ENCODE data around the gene HNRNPUL2. TPM values are rescaled to one million over a fixed set of nuclear protein-coding genes. Genes with fewer than 3 reads are reported as not detected.

Gene HNRNPUL2
- total RNA-seq, 3 donors from 2014 or later (not counting 1 experiment from before 2014, with no cell fraction given) = 58.0 to 73.1 (median 69.3) TPM

DNA sequence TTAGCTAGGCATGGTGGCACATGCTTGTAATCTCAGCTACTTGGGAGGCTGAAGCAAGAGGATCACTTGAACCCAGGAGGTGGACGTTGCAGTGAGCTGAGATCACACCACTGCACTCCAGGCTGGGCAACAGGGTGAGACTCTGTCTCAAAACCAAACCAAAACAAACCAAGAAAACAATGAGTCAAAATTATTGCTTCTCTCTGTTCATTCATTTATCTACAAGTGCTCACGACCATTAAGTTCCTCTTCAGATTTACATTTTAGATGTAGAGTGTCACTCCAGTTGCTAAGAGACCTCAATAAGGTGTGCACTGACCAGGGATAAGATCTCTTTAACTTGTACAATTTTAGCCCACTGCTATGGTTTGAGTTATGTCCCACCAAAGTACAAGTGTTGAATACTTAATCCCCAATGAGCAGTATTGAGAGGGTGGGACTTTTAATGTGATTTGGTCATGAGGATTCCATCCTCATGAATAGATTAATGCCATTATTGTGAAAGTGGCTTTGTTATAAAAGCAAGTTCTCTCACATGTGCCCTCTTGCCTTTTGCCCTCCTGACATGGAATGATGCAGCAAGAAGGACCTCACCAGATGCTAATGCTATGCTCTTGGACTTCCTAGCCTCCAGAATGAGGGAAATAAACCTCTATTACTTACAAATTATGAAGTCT lies 7.8 kb downstream of the HNRNPUL2 start:
- 67% methylated on average over 2 of the region's 2 CpGs for WGBS (ENCODE audit: insufficient coverage)
- no peak overlapping the region for H3K4me3 ChIP-seq (ENCODE audit: low read length)
- no peak for TF ChIP-seq CTCF (IDR thresholded peaks at IDR 0.05)
- H3K4me3 Mint-ChIP-seq = no peak overlapping the region
- ATAC-seq = no peak
- no peaks in the 10 kb centered on the region for H3K27me3 ChIP-seq (ENCODE audit: control insufficient read depth, insufficient read depth, low read length)
- no peaks in the 10 kb centered on the region for H3K9me3 ChIP-seq (ENCODE audit: control insufficient read depth, insufficient read depth, low read length)
- intact Hi-C loops (cut with micrococcal nuclease) = no loop called here
- H3K4me1 ChIP-seq (ENCODE audit: control insufficient read depth, insufficient read depth, low read length) = peaks cover 3% of the 10 kb centered on the region
- H3K36me3 Mint-ChIP-seq = peaks cover 49% of the 10 kb centered on the region
- H3K9me3 Mint-ChIP-seq = no peaks in the 10 kb centered on the region
- peaks cover 94% of the 10 kb centered on the region for H3K36me3 ChIP-seq (ENCODE audit: control insufficient read depth, insufficient read depth, low read length)
- peaks cover 26 to 27% of the 10 kb centered on the region in 2 donors for H3K4me1 Mint-ChIP-seq
- H3K27me3 Mint-ChIP-seq (ENCODE audit: low read depth in 2 of 2) = no peaks in the 10 kb centered on the region
- no peak for DNase-seq
- peak overlapping the region in 1 of 2 donors; percentile 15 for H3K27ac Mint-ChIP-seq
- no peak overlapping the region for H3K27ac ChIP-seq (ENCODE audit: low read length)

DNA sequence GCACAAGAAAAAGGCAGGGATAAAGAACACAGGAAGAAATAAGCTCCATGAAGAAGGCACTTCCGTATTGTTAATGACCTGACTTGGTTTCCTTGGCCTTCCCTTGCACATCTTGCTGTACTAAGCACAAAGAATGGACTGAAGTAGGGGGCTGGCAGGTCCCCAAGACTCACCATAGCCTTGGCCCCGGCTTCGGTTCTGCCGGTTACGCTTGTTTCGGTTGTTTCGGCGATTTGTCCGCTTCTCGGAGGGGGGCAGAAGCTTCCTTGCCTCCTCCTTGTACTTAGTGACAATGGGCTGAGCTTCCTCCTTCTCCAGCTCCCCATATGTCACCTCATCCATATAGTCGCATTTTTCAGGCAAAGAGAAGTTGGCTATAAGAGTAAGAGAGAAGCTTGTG lies 10.4 kb downstream of the HNRNPUL2 start:
- Mint-ChIP-seq H3K9me3 (no peaks in the 10 kb centered on the region), H3K27me3 (ENCODE audit: low read depth in 2 of 2) (no peaks in the 10 kb centered on the region), H3K4me3 (no peak overlapping the region), H3K36me3 (peaks cover 28% of the 10 kb centered on the region), H3K27ac (no peak overlapping the region), H3K4me1 (peaks cover 11 to 29% of the 10 kb centered on the region in 2 donors)
- no peak overlapping the region for H3K4me3 ChIP-seq (ENCODE audit: low read length)
- H3K36me3 ChIP-seq (ENCODE audit: control insufficient read depth, insufficient read depth, low read length) = peaks cover 82% of the 10 kb centered on the region
- no peak overlapping the region for H3K27ac ChIP-seq (ENCODE audit: low read length)
- no peaks in the 10 kb centered on the region for H3K9me3 ChIP-seq (ENCODE audit: control insufficient read depth, insufficient read depth, low read length)
- H3K4me1 ChIP-seq (ENCODE audit: control insufficient read depth, insufficient read depth, low read length) = no peaks in the 10 kb centered on the region
- H3K27me3 ChIP-seq (ENCODE audit: control insufficient read depth, insufficient read depth, low read length) = no peaks in the 10 kb centered on the region
- intact Hi-C loops (cut with micrococcal nuclease) = no loop called here
- 98% methylated on average over 10 of the region's 11 CpGs for WGBS (ENCODE audit: insufficient coverage)
- DNase-seq (no peak), ATAC-seq (no peak)
- TF ChIP-seq CTCF (IDR thresholded peaks at IDR 0.05) = no peak

- ATAC-seq (no peak), DNase-seq (no peak)
- H3K27me3 ChIP-seq (ENCODE audit: control insufficient read depth, insufficient read depth, low read length) = no peaks in the 10 kb centered on the region
- intact Hi-C loops (cut with micrococcal nuclease) = no loop called here
- Mint-ChIP-seq H3K4me1 (peaks cover 4 to 29% of the 10 kb centered on the region in 2 donors), H3K9me3 (no peaks in the 10 kb centered on the region), H3K4me3 (no peak overlapping the region), H3K27ac (peak overlapping the region in 1 of 2 donors; percentile 72), H3K36me3 (peaks cover 22% of the 10 kb centered on the region), H3K27me3 (ENCODE audit: low read depth in 2 of 2) (no peaks in the 10 kb centered on the region)
- H3K4me3 ChIP-seq (ENCODE audit: low read length) = no peak overlapping the region
- 93% methylated on average over 5 of the region's 5 CpGs for WGBS (ENCODE audit: insufficient coverage)
- no peaks in the 10 kb centered on the region for H3K9me3 ChIP-seq (ENCODE audit: control insufficient read depth, insufficient read depth, low read length)
- TF ChIP-seq CTCF (IDR thresholded peaks at IDR 0.05) = no peak
- H3K36me3 ChIP-seq (ENCODE audit: control insufficient read depth, insufficient read depth, low read length) = peaks cover 78% of the 10 kb centered on the region
- H3K4me1 ChIP-seq (ENCODE audit: control insufficient read depth, insufficient read depth, low read length) = no peaks in the 10 kb centered on the region
- no peak overlapping the region for H3K27ac ChIP-seq (ENCODE audit: low read length)
Observed at GRCh38 chr11:62716206-62716605, 11.1 kb downstream of the HNRNPUL2 start.

Measured in natural killer cell (primary cell).